GM19035 (cell line): ENCODE data around the gene RAB39A.

ENCODE experiments used
- ATAC-seq: cut with Tn5 transposase; IDR thresholded peaks from one replicate; pipeline ENCODE4 v1.9.1; 2021; ENCODE audit not compliant: unreplicated experiment

The RAB39A gene

GRCh38 chr11:107957109-107957588, 28.9 kb downstream of the RAB39A start:
- no peak for ATAC-seq

GRCh38 chr11:107961480-107961879, 33.2 kb downstream of the RAB39A start:
- ATAC-seq, result no peak

GRCh38 chr11:107962181-107962580, 33.9 kb downstream of the RAB39A start:
- ATAC-seq, result no peak

- ATAC-seq, result no peak
Observed at GRCh38 chr11:107963091-107963490, 34.8 kb downstream of the RAB39A start.

GRCh38 chr11:107969219-107969618, 41.0 kb downstream of the RAB39A start:
- ATAC-seq, result no peak

GRCh38 chr11:107970049-107970448, 41.8 kb downstream of the RAB39A start:
- ATAC-seq, result no peak

GRCh38 chr11:107973641-107974040, 45.4 kb downstream of the RAB39A start:
- no peak for ATAC-seq

GRCh38 chr11:107988397-107989158, 60.3 kb downstream of the RAB39A start:
- no peak for ATAC-seq

GRCh38 chr11:107991868-107992414, 63.7 kb downstream of the RAB39A start:
- ATAC-seq, result no peak

GRCh38 chr11:107996006-107996776, 67.9 kb downstream of the RAB39A start:
- no peak for ATAC-seq

- no peak for ATAC-seq
Observed at GRCh38 chr11:107998761-107999160, 70.5 kb downstream of the RAB39A start.

- peak; percentile 95 for ATAC-seq
Observed at GRCh38 chr11:107999759-108000455, 71.7 kb downstream of the RAB39A start.

- ATAC-seq, result no peak
Observed at GRCh38 chr11:108002476-108002875, 74.2 kb downstream of the RAB39A start.

GRCh38 chr11:108003623-108004022, 75.4 kb downstream of the RAB39A start:
- ATAC-seq, result no peak

GRCh38 chr11:108007819-108008218, 79.6 kb downstream of the RAB39A start:
- ATAC-seq, result no peak

- ATAC-seq, result peak; percentile 85
Observed at GRCh38 chr11:108008656-108009496, 80.6 kb downstream of the RAB39A start, which contains the start of gene CUL5. CUL5 (plus strand) TSS chr11:108008898; CDS start chr11:108009349, 451 bp downstream.

- ATAC-seq, result peak; percentile 15
Observed at GRCh38 chr11:108009497-108010370, 81.5 kb downstream of the RAB39A start.

- no peak for ATAC-seq
Observed at GRCh38 chr11:108012139-108012725, 84.0 kb downstream of the RAB39A start.
